ENCODE measurements around the gene EVA1B. TPM values are rescaled to one million over a fixed set of nuclear protein-coding genes. Genes with fewer than 3 reads are reported as not detected.

Gene EVA1B
- total and polyA plus RNA-seq, 12 donors: 17.6 to 185 (median 92.3) TPM; not detected in 1

- H3K36me3 ChIP-seq (replicated peaks in 1 of 2): peaks cover 0 to 55% of the 10 kb centered on the region in 2 donors
- WGBS, 4 donors: 72 to 86% (median 77%) methylated on average over 5 of the region's 5 CpGs
These were observed 20.2 kb downstream of the EVA1B start for GRCh38 chr1:36303244-36303643.

DNA sequence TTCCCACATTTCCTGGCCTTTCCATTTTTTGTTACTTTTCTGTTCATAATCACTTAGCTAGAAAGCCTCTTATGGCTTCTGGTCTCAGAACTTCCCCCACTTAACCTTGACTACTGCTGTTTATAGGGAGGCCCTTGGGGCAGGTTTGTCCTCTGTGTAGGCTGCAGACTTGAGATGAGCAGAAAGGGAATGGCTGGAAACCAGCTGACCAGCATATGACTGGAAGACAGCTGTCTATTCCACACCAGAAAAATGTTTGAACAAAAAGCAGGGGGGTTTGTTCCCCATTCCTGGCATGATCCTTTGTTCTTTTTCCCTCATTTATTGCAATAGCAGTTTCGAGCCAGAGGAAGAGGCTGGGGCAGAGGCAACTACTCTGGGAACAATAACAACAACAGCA, 22.2 kb downstream of the EVA1B start:
- Histone ChIP-seq H3K9me3 (replicated peaks in 1 of 3) (no peaks in the 10 kb centered on the region), H3K27ac (peak overlapping the region in 1 of 5 donors; percentile 68), H3K4me3 (no peak overlapping the region), H3K27me3 (no peaks in the 10 kb centered on the region), H3K4me1 (replicated peaks in 1 of 2) (peaks cover 2 to 25% of the 10 kb centered on the region in 2 donors), H3K36me3 (replicated peaks in 1 of 2) (peaks cover 0 to 75% of the 10 kb centered on the region in 2 donors)
- 48 to 70% (median 56%) methylated on average over 1 of the region's 1 CpG for WGBS, 4 donors
- peak in 1 of 7 donors; percentile 12 for DNase-seq
- intact Hi-C loops (cut with DNase I): loop anchor here in 1 of 2 donors (10.0 kb wide), 2 partner anchors 64 to 114 kb away; no protein-coding TSS in a partner anchor
- TF ChIP-seq POLR2A (IDR thresholded peaks at IDR 0.05) (no peak), CTCF (IDR thresholded peaks at IDR 0.05) (no peak)

More at GRCh38 chr1:36303244-36303643, 20.2 kb downstream of the EVA1B start:
- no peaks in the 10 kb centered on the region for H3K27me3 ChIP-seq
- H3K27ac ChIP-seq: no peak overlapping the region
- TF ChIP-seq CTCF (IDR thresholded peaks at IDR 0.05) (no peak), POLR2A (IDR thresholded peaks at IDR 0.05) (no peak)
- peaks cover 7 to 33% of the 10 kb centered on the region in 2 donors for H3K4me1 ChIP-seq (replicated peaks in 1 of 2)
- intact Hi-C loops (cut with DNase I): loop anchor here in 1 of 2 donors (10.0 kb wide), 2 partner anchors 62 to 112 kb away; no protein-coding TSS in a partner anchor
- H3K4me3 ChIP-seq: no peak overlapping the region
- DNase-seq: no peak
- H3K9me3 ChIP-seq (replicated peaks in 1 of 3): no peaks in the 10 kb centered on the region

- peak overlapping the region in 3 of 5 donors; percentile 38 to 73 (median 68) for H3K27ac ChIP-seq
- intact Hi-C loops (cut with DNase I): loop anchor here in 1 of 2 donors (10.0 kb wide), 2 partner anchors 64 to 114 kb away; no protein-coding TSS in a partner anchor
- no peaks in the 10 kb centered on the region for H3K9me3 ChIP-seq (replicated peaks in 1 of 3)
- H3K36me3 ChIP-seq (replicated peaks in 1 of 2): peaks cover 0 to 78% of the 10 kb centered on the region in 2 donors
- 50 to 80% (median 65%) methylated on average over 1 of the region's 1 CpG for WGBS, 4 donors
- DNase-seq: peak in 1 of 7 donors; percentile 12
- peaks cover 0 to 18% of the 10 kb centered on the region in 2 donors for H3K4me1 ChIP-seq (replicated peaks in 1 of 2)
- H3K27me3 ChIP-seq: no peaks in the 10 kb centered on the region
- TF ChIP-seq CTCF (IDR thresholded peaks at IDR 0.05): no peak
- TF ChIP-seq POLR2A (IDR thresholded peaks at IDR 0.05): no peak
- H3K4me3 ChIP-seq: no peak overlapping the region
These were observed 22.9 kb downstream of the EVA1B start for GRCh38 chr1:36300526-36300925.

DNA sequence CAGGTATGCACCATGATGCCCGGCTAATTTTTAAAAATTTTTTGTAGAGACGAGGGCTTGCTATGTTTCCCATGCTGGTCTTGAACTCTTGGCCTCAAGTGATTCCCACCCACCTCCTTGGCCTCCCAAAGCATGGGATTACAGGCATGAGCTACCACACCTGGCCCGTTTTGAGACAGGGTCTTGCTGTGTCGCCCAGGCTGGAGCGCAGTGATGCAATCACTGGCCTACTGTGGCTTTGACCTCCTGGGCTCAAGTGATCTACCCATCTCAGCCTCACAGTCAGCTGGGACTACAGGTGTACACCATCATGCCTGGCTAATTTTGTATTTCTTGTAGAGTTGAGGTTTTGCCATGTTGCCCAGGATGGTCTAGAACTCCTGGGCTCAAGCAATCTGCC, 24.8 kb downstream of the EVA1B start:
- H3K9me3 ChIP-seq (replicated peaks in 1 of 3): no peaks in the 10 kb centered on the region
- no peak overlapping the region for H3K4me3 ChIP-seq
- 86 to 89% (median 87%) methylated on average over 5 of the region's 5 CpGs for WGBS, 4 donors
- peaks cover 0 to 79% of the 10 kb centered on the region in 2 donors for H3K36me3 ChIP-seq (replicated peaks in 1 of 2)
- no peak for TF ChIP-seq CTCF (IDR thresholded peaks at IDR 0.05)
- no peak for TF ChIP-seq POLR2A (IDR thresholded peaks at IDR 0.05)
- DNase-seq: peak in 1 of 7 donors; percentile 21
- no peaks in the 10 kb centered on the region for H3K27me3 ChIP-seq
- intact Hi-C loops (cut with DNase I): no loop called here
- H3K27ac ChIP-seq: no peak overlapping the region
- H3K4me1 ChIP-seq (replicated peaks in 1 of 2): peaks cover 0 to 18% of the 10 kb centered on the region in 2 donors

All from adrenal gland (tissue), 12 donors.